ENCODE results near the gene TMCC2. TPM values are rescaled to one million over a fixed set of nuclear protein-coding genes. Genes with fewer than 3 reads are reported as not detected.

Gene TMCC2
- total RNA-seq, 2 donors from 2014 or later = 1.5 to 10.6 TPM

DNA sequence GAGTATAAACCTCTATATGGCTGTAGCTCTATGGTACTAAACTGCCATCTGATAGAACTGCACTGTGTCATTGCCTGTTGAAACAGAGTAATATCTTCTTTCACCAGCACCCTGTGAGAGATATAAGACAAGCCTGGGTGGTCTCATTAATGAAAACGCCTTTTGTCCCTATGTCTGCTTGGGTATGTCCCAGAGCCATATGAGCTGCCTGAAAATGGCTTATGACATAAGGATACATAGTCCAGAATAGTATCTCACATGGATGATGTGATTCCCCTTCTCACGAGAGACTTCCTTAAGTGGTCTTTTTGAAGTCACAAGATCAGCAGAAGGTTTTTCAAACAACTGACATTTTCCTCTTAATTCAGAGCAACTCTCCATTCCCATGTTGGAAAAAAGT is 7.3 kb upstream of the TMCC2 start:
- 69% methylated on average over 2 of the region's 2 CpGs for WGBS
- Histone ChIP-seq H3K36me3 (no peaks in the 10 kb centered on the region), H3K4me3 (no peak overlapping the region), H3K27ac (no peak overlapping the region), H3K27me3 (replicated peaks; ENCODE audit: insufficient read depth) (no peaks in the 10 kb centered on the region), H3K4me1 (replicated peaks) (no peaks in the 10 kb centered on the region), H3K9me3 (no peaks in the 10 kb centered on the region)
- intact Hi-C loops (cut with DNase I) = no loop called here
- no peak for TF ChIP-seq CTCF (IDR thresholded peaks at IDR 0.05)
- no peak for TF ChIP-seq POLR2A (IDR thresholded peaks at IDR 0.05)
- TF ChIP-seq POLR2AphosphoS5 (IDR thresholded peaks at IDR 0.05) = no peak
- DNase-seq (ENCODE audit: low spot score) = no peak

DNA sequence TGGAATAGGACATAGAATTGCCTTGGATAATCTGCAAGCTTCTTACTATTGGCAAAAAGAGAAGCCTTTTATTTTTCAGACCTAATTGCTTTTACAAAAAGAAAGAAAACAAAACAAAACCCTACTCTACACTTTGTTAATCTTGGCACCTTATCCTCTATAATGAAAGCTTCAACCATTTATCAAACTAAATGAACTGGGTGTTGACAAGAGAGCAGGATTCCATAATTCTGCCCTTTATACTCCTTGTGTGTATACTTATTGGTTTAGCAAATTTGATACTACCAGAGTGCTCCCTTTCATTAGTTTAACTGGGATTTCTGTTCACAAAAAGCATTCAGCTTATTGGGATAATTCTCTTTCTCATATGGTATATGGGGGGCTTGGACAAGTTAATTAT is 3.0 kb upstream of the TMCC2 start:
- Histone ChIP-seq H3K4me3 (no peak overlapping the region), H3K4me1 (replicated peaks) (no peaks in the 10 kb centered on the region), H3K27ac (no peak overlapping the region), H3K9me3 (no peaks in the 10 kb centered on the region), H3K27me3 (replicated peaks; ENCODE audit: insufficient read depth) (no peaks in the 10 kb centered on the region), H3K36me3 (no peaks in the 10 kb centered on the region)
- no peak for TF ChIP-seq CTCF (IDR thresholded peaks at IDR 0.05)
- TF ChIP-seq POLR2A (IDR thresholded peaks at IDR 0.05) = no peak
- TF ChIP-seq POLR2AphosphoS5 (IDR thresholded peaks at IDR 0.05) = no peak
- no peak for DNase-seq (ENCODE audit: low spot score)
- intact Hi-C loops (cut with DNase I) = no loop called here

DNA sequence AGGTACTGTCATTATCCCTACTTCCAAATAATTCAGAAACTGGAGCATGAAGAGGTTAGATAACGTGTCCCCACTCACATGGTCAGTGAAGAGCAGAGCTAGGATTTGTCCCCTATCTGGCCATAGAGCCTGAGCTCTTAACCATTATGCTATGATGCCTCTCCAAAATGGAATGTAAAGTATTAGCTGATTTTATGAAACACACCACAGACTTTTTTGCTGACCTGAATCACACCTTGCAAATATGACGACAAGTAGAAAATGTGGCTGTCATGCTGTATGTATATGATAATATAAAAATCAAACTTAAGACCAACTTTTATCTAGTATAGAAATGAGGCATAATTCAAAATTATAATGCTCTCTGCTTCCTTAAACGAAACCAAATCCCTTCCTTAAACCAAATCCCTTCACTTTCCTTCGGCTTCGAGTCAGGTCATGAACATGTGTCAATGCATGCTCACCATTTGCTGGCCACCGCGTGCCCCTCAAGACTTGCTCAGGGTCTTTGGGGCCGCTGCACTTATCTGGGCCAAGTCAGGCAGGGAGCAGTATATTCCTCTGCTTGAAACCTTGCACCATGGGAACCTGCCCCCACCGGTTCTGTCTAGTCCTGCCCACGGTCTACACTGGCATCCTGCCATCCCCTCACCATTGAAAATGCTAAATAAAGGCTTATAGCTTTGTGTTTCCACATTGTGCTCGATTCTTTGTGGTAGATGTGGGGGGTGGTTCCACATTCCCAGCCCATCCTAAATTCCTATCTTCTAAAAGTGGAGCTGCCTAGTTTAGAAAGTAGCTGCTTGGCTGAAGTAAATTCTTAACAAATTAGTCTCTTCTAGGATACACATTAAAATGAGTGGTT is 1.6 kb upstream of the TMCC2 start:
- WGBS = 44% methylated on average over 11 of the region's 11 CpGs
- no peak overlapping the region for H3K4me3 ChIP-seq
- intact Hi-C loops (cut with DNase I) = no loop called here
- TF ChIP-seq POLR2A (IDR thresholded peaks at IDR 0.05) = no peak
- no peak for TF ChIP-seq CTCF (IDR thresholded peaks at IDR 0.05)
- TF ChIP-seq POLR2AphosphoS5 (IDR thresholded peaks at IDR 0.05) = no peak
- no peak overlapping the region for H3K27ac ChIP-seq
- H3K9me3 ChIP-seq = no peaks in the 10 kb centered on the region
- DNase-seq (ENCODE audit: low spot score) = no peak
- H3K4me1 ChIP-seq (replicated peaks) = no peaks in the 10 kb centered on the region
- no peaks in the 10 kb centered on the region for H3K27me3 ChIP-seq (replicated peaks; ENCODE audit: insufficient read depth)
- no peaks in the 10 kb centered on the region for H3K36me3 ChIP-seq

DNA sequence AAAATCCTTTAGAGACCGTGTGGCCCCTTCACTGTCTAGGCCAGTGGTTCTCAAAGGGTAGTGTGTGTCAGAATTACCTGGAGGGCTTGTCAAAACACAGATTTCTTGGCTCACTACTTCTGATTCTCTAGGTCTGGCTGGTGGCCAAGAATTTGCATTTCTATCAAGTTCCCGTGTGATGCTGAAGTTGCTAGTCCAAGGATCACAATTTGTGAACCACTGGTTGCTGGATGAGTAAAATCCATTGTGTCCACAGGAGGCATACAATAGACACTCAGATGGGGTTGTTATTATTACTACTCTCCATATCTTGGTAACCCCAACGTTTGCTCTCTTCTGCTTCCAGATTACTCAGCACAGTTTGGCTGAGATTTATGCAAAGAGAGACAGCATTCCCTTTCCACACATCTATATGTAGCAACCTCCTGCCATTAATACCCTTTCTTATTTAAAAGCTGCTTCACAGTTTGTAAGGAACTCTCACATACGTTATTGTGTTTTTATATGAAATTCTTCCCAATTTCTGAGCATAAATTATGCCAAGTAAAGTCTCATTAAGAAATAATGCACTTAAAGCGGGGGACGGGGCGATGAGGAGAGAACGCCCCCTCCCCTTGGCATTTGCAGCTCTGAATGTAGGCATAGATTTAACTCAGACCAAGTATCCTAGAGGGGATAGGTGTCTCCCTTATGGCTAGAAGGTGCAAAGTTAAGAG is 720 bp upstream of the TMCC2 start:
- DNase-seq (ENCODE audit: low spot score) = no peak
- Histone ChIP-seq H3K9me3 (no peaks in the 10 kb centered on the region), H3K27ac (no peak overlapping the region), H3K27me3 (replicated peaks; ENCODE audit: insufficient read depth) (no peaks in the 10 kb centered on the region), H3K4me3 (peak overlapping the region; percentile 40 to 44), H3K4me1 (replicated peaks) (no peaks in the 10 kb centered on the region), H3K36me3 (no peaks in the 10 kb centered on the region)
- WGBS = 8% methylated on average over 8 of the region's 8 CpGs
- intact Hi-C loops (cut with DNase I) = no loop called here
- TF ChIP-seq POLR2A (IDR thresholded peaks at IDR 0.05) = no peak
- no peak for TF ChIP-seq CTCF (IDR thresholded peaks at IDR 0.05)
- no peak for TF ChIP-seq POLR2AphosphoS5 (IDR thresholded peaks at IDR 0.05)

Measured in prostate gland (tissue), 2 donors.